ENCODE results near the gene INTS7.

The INTS7 gene

GRCh38 chr1:211901945-211902344 is 133.4 kb downstream of the INTS7 start:
- DNase-seq, result no peak

GRCh38 chr1:211900441-211900840 is 134.9 kb downstream of the INTS7 start:
- DNase-seq, result no peak

- no peak for DNase-seq
Observed at GRCh38 chr1:211896958-211897357, 138.4 kb downstream of the INTS7 start.

- DNase-seq, result no peak
Observed at GRCh38 chr1:211895126-211895759, 140.1 kb downstream of the INTS7 start.

- no peak for DNase-seq
Observed at GRCh38 chr1:211894312-211894711, 141.0 kb downstream of the INTS7 start.

- no peak for DNase-seq
Observed at GRCh38 chr1:211893260-211893659, 142.1 kb downstream of the INTS7 start.

- DNase-seq, result no peak
Observed at GRCh38 chr1:211892577-211892976, 142.8 kb downstream of the INTS7 start.

GRCh38 chr1:211891708-211892107 is 143.6 kb downstream of the INTS7 start:
- no peak for DNase-seq

Data from T-helper 9 cell (primary cell).